ENCODE results near the gene GTF3C1. TPM values are rescaled to one million over a fixed set of nuclear protein-coding genes. Genes with fewer than 3 reads are reported as not detected.

GTF3C1 gene
- total RNA-seq, 1 experiment from 2014 or later: 121 TPM

GRCh38 chr16:27597361-27597760 is 47.6 kb upstream of the GTF3C1 start:
- CTCF ChIA-PET: no interaction called here
- ATAC-seq: no peak
- in situ Hi-C loops (cut with HindIII; ENCODE audit: low pct_unique_long_range_greater_than_20kb, low sequenced_read_pairs): no loop called here

GRCh38 chr16:27596411-27596810 is 46.7 kb upstream of the GTF3C1 start:
- ChIA-PET CTCF (interaction anchor here (0.5 kb wide), 1 partner anchor 45 kb away, joined by 4 read pairs; no protein-coding TSS in a partner anchor), POLR2A (no interaction called here)
- intact Hi-C loops (cut with micrococcal nuclease; ENCODE audit: unreplicated experiment): no loop called here
- in situ Hi-C loops (cut with HindIII; ENCODE audit: low pct_unique_long_range_greater_than_20kb, low sequenced_read_pairs): no loop called here
- Histone ChIP-seq H3K9me3 (ENCODE audit: control insufficient read depth, insufficient read depth, low read depth, low read length) (no peaks in the 10 kb centered on the region), H3K27me3 (ENCODE audit: control insufficient read depth, insufficient read depth, low read length) (no peaks in the 10 kb centered on the region), H3K4me3 (ENCODE audit: low read depth in 2 of 2, low read length in 2 of 2) (no peak overlapping the region), H3K27ac (ENCODE audit: low read length) (no peak overlapping the region), H3K4me1 (ENCODE audit: control insufficient read depth, insufficient read depth, low read length) (no peaks in the 10 kb centered on the region), H3K36me3 (ENCODE audit: control insufficient read depth, insufficient read depth, low read length) (no peaks in the 10 kb centered on the region)
- no TSS peak for BruUV-seq (replicated peaks)
- ATAC-seq (no peak), DNase-seq (ENCODE audit: low read depth, low spot score) (no peak)
- no peak for TF ChIP-seq TCF7L2 (IDR thresholded peaks at IDR 0.05; ENCODE audit: low read depth, low read length)
- TF ChIP-seq CTCF (IDR thresholded peaks at IDR 0.05): no peak
- no peak for TF ChIP-seq POLR2AphosphoS5 (IDR thresholded peaks at IDR 0.05; ENCODE audit: low read depth, low read length)
- TF ChIP-seq REST (IDR thresholded peaks at IDR 0.05; ENCODE audit: insufficient read depth in 1 of 2, low read depth in 2 of 2, low read length in 1 of 2): no peak
- TF ChIP-seq SIN3A (IDR thresholded peaks at IDR 0.05; ENCODE audit: borderline replicate concordance, insufficient read depth, low read depth, low read length): no peak

More at GRCh38 chr16:27597361-27597760, 47.6 kb upstream of the GTF3C1 start:
- POLR2A ChIA-PET: no interaction called here
- Histone ChIP-seq H3K4me3 (ENCODE audit: low read depth in 2 of 2, low read length in 2 of 2) (no peak overlapping the region), H3K4me1 (ENCODE audit: control insufficient read depth, insufficient read depth, low read length) (no peaks in the 10 kb centered on the region), H3K27me3 (ENCODE audit: control insufficient read depth, insufficient read depth, low read length) (no peaks in the 10 kb centered on the region), H3K36me3 (ENCODE audit: control insufficient read depth, insufficient read depth, low read length) (no peaks in the 10 kb centered on the region), H3K9me3 (ENCODE audit: control insufficient read depth, insufficient read depth, low read depth, low read length) (no peaks in the 10 kb centered on the region), H3K27ac (ENCODE audit: low read length) (no peak overlapping the region)
- no TSS peak for BruUV-seq (replicated peaks)
- no peak for TF ChIP-seq REST (IDR thresholded peaks at IDR 0.05; ENCODE audit: insufficient read depth in 1 of 2, low read depth in 2 of 2, low read length in 1 of 2)
- no peak for TF ChIP-seq POLR2AphosphoS5 (IDR thresholded peaks at IDR 0.05; ENCODE audit: low read depth, low read length)
- TF ChIP-seq SIN3A (IDR thresholded peaks at IDR 0.05; ENCODE audit: borderline replicate concordance, insufficient read depth, low read depth, low read length): no peak
- TF ChIP-seq TCF7L2 (IDR thresholded peaks at IDR 0.05; ENCODE audit: low read depth, low read length): no peak
- no peak for TF ChIP-seq CTCF (IDR thresholded peaks at IDR 0.05)
- no peak for DNase-seq (ENCODE audit: low read depth, low spot score)
- intact Hi-C loops (cut with micrococcal nuclease; ENCODE audit: unreplicated experiment): no loop called here

Data from Panc1 (cell line).